ENCODE results near the gene ECHDC3. TPM values are rescaled to one million over a fixed set of nuclear protein-coding genes. Genes with fewer than 3 reads are reported as not detected.

Gene ECHDC3
- total RNA-seq, 1 experiment from 2014 or later: 13.0 TPM

- intact Hi-C loops (cut with micrococcal nuclease): no loop called here
- peaks cover 0 to 9% of the 10 kb centered on the region in 2 experiments; a peak in 1 of 4 replicates for H3K4me1 ChIP-seq (ENCODE audit: control insufficient read depth in 1 of 2, insufficient read depth in 2 of 2, low read length in 2 of 2)
- TF ChIP-seq SRF (IDR thresholded peaks at IDR 0.05; ENCODE audit: low read depth) (no peak), CEBPB (IDR thresholded peaks at IDR 0.05; ENCODE audit: low read depth) (no peak), MAX (IDR thresholded peaks at IDR 0.05) (no peak), EZH2 (IDR thresholded peaks at IDR 0.05) (no peak)
- H2AFZ ChIP-seq (ENCODE audit: low read depth, low read length, poor library complexity, severe bottlenecking): no peak overlapping the region
- no peaks in the 10 kb centered on the region for H3K79me2 ChIP-seq (ENCODE audit: insufficient read depth, low read length)
- ChIA-PET POLR2A (no interaction called here), RAD21 (ENCODE audit: low non-redundant PET in 1 of 2, low total read pairs in 2 of 2, uncharacterized antibody in 2 of 2, unreplicated experiment in 2 of 2) (no interaction called here), CTCF (interaction anchor here (4.4 kb wide), 1 partner anchor 205 kb away, joined by 76 read pairs; no protein-coding TSS in a partner anchor)
- H3K9me2 ChIP-seq (ENCODE audit: insufficient read depth): no peaks in the 10 kb centered on the region
- no peak overlapping the region for H3K4me3 ChIP-seq (replicated peaks in 1 of 2; ENCODE audit: low read depth in 1 of 2, low read length in 2 of 2)
- no peaks in the 10 kb centered on the region for H3K36me3 ChIP-seq (ENCODE audit: control insufficient read depth in 1 of 2, insufficient read depth in 2 of 2, low read length in 2 of 2)
- no TSS peak for BruUV-seq (replicated peaks)
- H4K20me1 ChIP-seq (ENCODE audit: insufficient read depth): no peaks in the 10 kb centered on the region
- ATAC-seq (no peak), DNase-seq (ENCODE audit: low read depth, low spot score) (no peak)
- H3K27ac ChIP-seq (ENCODE audit: low read depth, low read length): no peak overlapping the region
- H3K27me3 ChIP-seq (ENCODE audit: insufficient read depth, low read length): no peaks in the 10 kb centered on the region
- no peak overlapping the region for H3K4me2 ChIP-seq (ENCODE audit: low read length)
- H3K9me3 ChIP-seq (ENCODE audit: control insufficient read depth in 1 of 2, insufficient read depth in 1 of 2, low read depth in 1 of 2, low read length in 2 of 2): no peaks in the 10 kb centered on the region
- H3K9ac ChIP-seq (ENCODE audit: low read length): no peak overlapping the region
These were observed 38.9 kb downstream of the ECHDC3 start for GRCh38 chr10:11781114-11781513.

- Histone ChIP-seq H2AFZ (ENCODE audit: low read depth, low read length, poor library complexity, severe bottlenecking) (peak overlapping the region; percentile 98), H3K79me2 (ENCODE audit: insufficient read depth, low read length) (no peaks in the 10 kb centered on the region), H4K20me1 (ENCODE audit: insufficient read depth) (no peaks in the 10 kb centered on the region), H3K9me3 (ENCODE audit: control insufficient read depth in 1 of 2, insufficient read depth in 1 of 2, low read depth in 1 of 2, low read length in 2 of 2) (no peaks in the 10 kb centered on the region), H3K9ac (ENCODE audit: low read length) (0 out of 2 replicates have a peak overlapping the region, but pooled peaks have one; percentile 3), H3K4me1 (ENCODE audit: control insufficient read depth in 1 of 2, insufficient read depth in 2 of 2, low read length in 2 of 2) (peaks cover 0 to 9% of the 10 kb centered on the region in 2 experiments; a peak in 1 of 4 replicates), H3K4me3 (replicated peaks in 1 of 2; ENCODE audit: low read depth in 1 of 2, low read length in 2 of 2) (no peak overlapping the region), H3K36me3 (ENCODE audit: control insufficient read depth in 1 of 2, insufficient read depth in 2 of 2, low read length in 2 of 2) (no peaks in the 10 kb centered on the region), H3K9me2 (ENCODE audit: insufficient read depth) (no peaks in the 10 kb centered on the region), H3K27me3 (ENCODE audit: insufficient read depth, low read length) (no peaks in the 10 kb centered on the region), H3K4me2 (ENCODE audit: low read length) (peak overlapping the region; percentile 54), H3K27ac (ENCODE audit: low read depth, low read length) (no peak overlapping the region)
- no TSS peak for BruUV-seq (replicated peaks)
- RAD21 ChIA-PET (ENCODE audit: low non-redundant PET in 1 of 2, low total read pairs in 2 of 2, uncharacterized antibody in 2 of 2, unreplicated experiment in 2 of 2): interaction anchor here (0.6 to 1.9 kb wide), 4 partner anchors 99 to 557 kb away, joined by 3 to 6 read pairs (median 5); no protein-coding TSS in a partner anchor
- CTCF ChIA-PET: interaction anchor here (0.7 to 4.4 kb wide), 9 partner anchors 9 to 268 kb away, joined by 3 to 76 read pairs (median 5); no protein-coding TSS in a partner anchor
- peak; percentile 51 for DNase-seq (ENCODE audit: low read depth, low spot score)
- intact Hi-C loops (cut with micrococcal nuclease): loop anchor here (1.0 kb wide), 1 partner anchor 203 kb away; no protein-coding TSS in a partner anchor
- ATAC-seq: peak; percentile 83
- POLR2A ChIA-PET: no interaction called here
- TF ChIP-seq REST (IDR thresholded peaks at IDR 0.05; ENCODE audit: low read depth) (no peak), SIN3A (IDR thresholded peaks at IDR 0.05; ENCODE audit: low read depth) (no peak), ZFX (IDR thresholded peaks at IDR 0.05) (no peak), CEBPB (IDR thresholded peaks at IDR 0.05; ENCODE audit: low read depth) (peak; percentile 53), FOSL1 (IDR thresholded peaks at IDR 0.05; ENCODE audit: low read depth) (no peak), MAX (IDR thresholded peaks at IDR 0.05) (no peak), YY1 (IDR thresholded peaks at IDR 0.05; ENCODE audit: extremely low read depth, insufficient replicate concordance, low read depth, low read length) (no peak), RAD21 (IDR thresholded peaks at IDR 0.05; ENCODE audit: low read depth) (peak; percentile 86), JUND (IDR thresholded peaks at IDR 0.05) (no peak), CTCF (IDR thresholded peaks at IDR 0.05 in 2 of 3, conservative IDR thresholded peaks at IDR 0.05 in 1 of 3; ENCODE audit: borderline replicate concordance in 1 of 3, insufficient read depth in 1 of 3, low read depth in 2 of 3, low read length in 2 of 3) (peak; percentile 67 to 81 (median 75))
These were observed 40.8 kb downstream of the ECHDC3 start for GRCh38 chr10:11782793-11783557.
